Renal cortical epithelial cell (primary cell): Measurements from ENCODE around the gene SS18L1. TPM values are rescaled to one million over a fixed set of nuclear protein-coding genes. Genes with fewer than 3 reads are reported as not detected.

ENCODE experiments used
- DNase-seq: peaks from one replicate; pipeline ENCODE4 v3.0.0-alpha.2; 2011; ENCODE audit warnings: low read depth
- total RNA-seq: library from RNA; depleted of rRNA; stranded (reverse); fragments of >200 nt; gene quantifications from 2 replicates; pipeline ENCODE4 v1.2.3, GENCODE V29; 2014

Gene SS18L1
- total RNA-seq, 1 donor from 2014 or later, result 21.8 TPM

GRCh38 chr20:62151835-62152364 lies 8.3 kb downstream of the SS18L1 start:
- no peak for DNase-seq

GRCh38 chr20:62155428-62156253 lies 12.1 kb downstream of the SS18L1 start:
- DNase-seq, result peak; percentile 72

- no peak for DNase-seq
Measured at GRCh38 chr20:62156254-62156556, 12.6 kb downstream of the SS18L1 start.

- DNase-seq, result no peak
Measured at GRCh38 chr20:62156592-62157386, 13.2 kb downstream of the SS18L1 start.

GRCh38 chr20:62157387-62158087 lies 14.0 kb downstream of the SS18L1 start:
- DNase-seq, result no peak

- no peak for DNase-seq
Measured at GRCh38 chr20:62158088-62158400, 14.5 kb downstream of the SS18L1 start.

GRCh38 chr20:62158541-62158940 lies 15.0 kb downstream of the SS18L1 start:
- DNase-seq, result no peak

GRCh38 chr20:62159052-62159451 lies 15.5 kb downstream of the SS18L1 start:
- no peak for DNase-seq

GRCh38 chr20:62159839-62160238 lies 16.3 kb downstream of the SS18L1 start:
- DNase-seq, result peak; percentile 71

- no peak for DNase-seq
Measured at GRCh38 chr20:62160253-62160652, 16.7 kb downstream of the SS18L1 start.

GRCh38 chr20:62160876-62161275 lies 17.3 kb downstream of the SS18L1 start:
- DNase-seq, result no peak

- DNase-seq, result peak; percentile 62
Measured at GRCh38 chr20:62161347-62161746, 17.8 kb downstream of the SS18L1 start.

- no peak for DNase-seq
Measured at GRCh38 chr20:62162765-62163484, 19.4 kb downstream of the SS18L1 start.

- DNase-seq, result no peak
Measured at GRCh38 chr20:62163485-62163865, 19.9 kb downstream of the SS18L1 start.

GRCh38 chr20:62163986-62164762 lies 20.6 kb downstream of the SS18L1 start:
- DNase-seq, result no peak

- DNase-seq, result no peak
Measured at GRCh38 chr20:62164879-62165761, 21.6 kb downstream of the SS18L1 start.

- DNase-seq, result no peak
Measured at GRCh38 chr20:62165762-62166399, 22.3 kb downstream of the SS18L1 start.

GRCh38 chr20:62167474-62167873 lies 23.9 kb downstream of the SS18L1 start:
- DNase-seq, result no peak

- DNase-seq, result no peak
Measured at GRCh38 chr20:62168061-62168460, 24.5 kb downstream of the SS18L1 start.
